GM12874 (cell line): ENCODE results near the gene MRPS6.

Experiments
- CTCF ChIP-seq: IDR thresholded peaks from 2 replicates; pipeline ENCODE4 v1.5.1; 2011; ENCODE audit warnings: low read depth, mild to moderate bottlenecking, control low read depth, low read length, moderate library complexity; ENCODE audit not compliant: insufficient read depth

MRPS6 gene

GRCh38 chr21:34072145-34073031 lies 990 bp upstream of the MRPS6 start:
- TF ChIP-seq CTCF, result no peak

- TF ChIP-seq CTCF, result no peak
Measured at GRCh38 chr21:34073749-34074282, 438 bp downstream of the MRPS6 start.

GRCh38 chr21:34074283-34075090 lies 1.1 kb downstream of the MRPS6 start:
- no peak for TF ChIP-seq CTCF

- no peak for TF ChIP-seq CTCF
Measured at GRCh38 chr21:34075091-34075425, 1.7 kb downstream of the MRPS6 start.

- no peak for TF ChIP-seq CTCF
Measured at GRCh38 chr21:34075760-34076660, 2.6 kb downstream of the MRPS6 start.

- no peak for TF ChIP-seq CTCF
Measured at GRCh38 chr21:34076835-34077234, 3.5 kb downstream of the MRPS6 start.
